Measurements from ENCODE around the gene SLC2A14.

DNA sequence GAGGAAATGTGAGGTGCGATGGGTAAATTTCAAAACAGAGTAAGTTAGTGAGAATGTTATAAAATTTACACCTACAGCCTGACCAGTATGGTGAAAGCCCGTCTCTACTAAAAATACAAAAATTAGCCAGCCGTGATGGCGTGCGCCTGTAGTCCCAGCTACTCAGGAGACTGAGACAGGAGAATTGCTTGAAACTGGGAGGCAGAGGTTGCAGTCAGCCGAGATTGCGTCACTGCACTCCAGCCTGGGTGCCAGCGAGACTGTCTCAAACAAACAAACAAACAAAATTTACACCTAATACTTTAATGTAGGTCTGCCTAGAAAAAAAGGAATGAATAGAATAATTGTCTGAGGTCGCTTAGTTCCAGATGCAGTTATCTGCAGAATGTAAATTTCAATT, 37.6 kb downstream of the SLC2A14 start:
- TF ChIP-seq POLR2A (IDR thresholded peaks at IDR 0.05) = no peak
- TF ChIP-seq, protein P1, sequence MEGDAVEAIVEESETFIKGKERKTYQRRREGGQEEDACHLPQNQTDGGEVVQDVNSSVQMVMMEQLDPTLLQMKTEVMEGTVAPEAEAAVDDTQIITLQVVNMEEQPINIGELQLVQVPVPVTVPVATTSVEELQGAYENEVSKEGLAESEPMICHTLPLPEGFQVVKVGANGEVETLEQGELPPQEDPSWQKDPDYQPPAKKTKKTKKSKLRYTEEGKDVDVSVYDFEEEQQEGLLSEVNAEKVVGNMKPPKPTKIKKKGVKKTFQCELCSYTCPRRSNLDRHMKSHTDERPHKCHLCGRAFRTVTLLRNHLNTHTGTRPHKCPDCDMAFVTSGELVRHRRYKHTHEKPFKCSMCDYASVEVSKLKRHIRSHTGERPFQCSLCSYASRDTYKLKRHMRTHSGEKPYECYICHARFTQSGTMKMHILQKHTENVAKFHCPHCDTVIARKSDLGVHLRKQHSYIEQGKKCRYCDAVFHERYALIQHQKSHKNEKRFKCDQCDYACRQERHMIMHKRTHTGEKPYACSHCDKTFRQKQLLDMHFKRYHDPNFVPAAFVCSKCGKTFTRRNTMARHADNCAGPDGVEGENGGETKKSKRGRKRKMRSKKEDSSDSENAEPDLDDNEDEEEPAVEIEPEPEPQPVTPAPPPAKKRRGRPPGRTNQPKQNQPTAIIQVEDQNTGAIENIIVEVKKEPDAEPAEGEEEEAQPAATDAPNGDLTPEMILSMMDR (IDR thresholded peaks at IDR 0.05) = no peak

All from body of pancreas (tissue), 4 donors.